GM19025 (cell line): Measurements from ENCODE around the gene IQGAP3.

Experiments used
- ATAC-seq: cut with Tn5 transposase; IDR thresholded peaks from one replicate; pipeline ENCODE4 v1.9.1; 2021; ENCODE audit warnings: mild to moderate bottlenecking, low read depth, moderate library complexity; ENCODE audit not compliant: unreplicated experiment

IQGAP3 gene

GRCh38 chr1:156544592-156545102 is 27.7 kb downstream of the IQGAP3 start:
- ATAC-seq = no peak

GRCh38 chr1:156543066-156543465 is 29.3 kb downstream of the IQGAP3 start:
- no peak for ATAC-seq

- ATAC-seq = no peak
Measured at GRCh38 chr1:156540955-156541354, 31.4 kb downstream of the IQGAP3 start.

GRCh38 chr1:156539818-156540355 is 32.5 kb downstream of the IQGAP3 start:
- no peak for ATAC-seq

- ATAC-seq = no peak
Measured at GRCh38 chr1:156538711-156539440, 33.5 kb downstream of the IQGAP3 start.

- ATAC-seq = no peak
Measured at GRCh38 chr1:156537027-156537426, 35.3 kb downstream of the IQGAP3 start.

- ATAC-seq = no peak
Measured at GRCh38 chr1:156534424-156535060, 37.8 kb downstream of the IQGAP3 start.

- ATAC-seq = no peak
Measured at GRCh38 chr1:156533568-156534220, 38.7 kb downstream of the IQGAP3 start.

GRCh38 chr1:156532374-156532773 is 40.0 kb downstream of the IQGAP3 start:
- ATAC-seq = no peak

GRCh38 chr1:156530006-156530405 is 42.4 kb downstream of the IQGAP3 start:
- ATAC-seq = no peak

GRCh38 chr1:156528875-156529425 is 43.4 kb downstream of the IQGAP3 start:
- no peak for ATAC-seq

GRCh38 chr1:156528231-156528630 is 44.1 kb downstream of the IQGAP3 start:
- no peak for ATAC-seq

GRCh38 chr1:156527584-156527983 is 44.8 kb downstream of the IQGAP3 start:
- ATAC-seq = no peak

- ATAC-seq = no peak
Measured at GRCh38 chr1:156525856-156526489, 46.4 kb downstream of the IQGAP3 start.

- no peak for ATAC-seq
Measured at GRCh38 chr1:156525071-156525501, 47.3 kb downstream of the IQGAP3 start.

GRCh38 chr1:156524481-156524869 is 47.9 kb downstream of the IQGAP3 start:
- ATAC-seq = no peak

- no peak for ATAC-seq
Measured at GRCh38 chr1:156523801-156524480, 48.4 kb downstream of the IQGAP3 start.

GRCh38 chr1:156522443-156522970 is 49.9 kb downstream of the IQGAP3 start:
- no peak for ATAC-seq

GRCh38 chr1:156517748-156518147 is 54.6 kb downstream of the IQGAP3 start:
- ATAC-seq = no peak

GRCh38 chr1:156516821-156517220 is 55.5 kb downstream of the IQGAP3 start:
- ATAC-seq = no peak
